ENCODE results near the gene PEPD.

DNA sequence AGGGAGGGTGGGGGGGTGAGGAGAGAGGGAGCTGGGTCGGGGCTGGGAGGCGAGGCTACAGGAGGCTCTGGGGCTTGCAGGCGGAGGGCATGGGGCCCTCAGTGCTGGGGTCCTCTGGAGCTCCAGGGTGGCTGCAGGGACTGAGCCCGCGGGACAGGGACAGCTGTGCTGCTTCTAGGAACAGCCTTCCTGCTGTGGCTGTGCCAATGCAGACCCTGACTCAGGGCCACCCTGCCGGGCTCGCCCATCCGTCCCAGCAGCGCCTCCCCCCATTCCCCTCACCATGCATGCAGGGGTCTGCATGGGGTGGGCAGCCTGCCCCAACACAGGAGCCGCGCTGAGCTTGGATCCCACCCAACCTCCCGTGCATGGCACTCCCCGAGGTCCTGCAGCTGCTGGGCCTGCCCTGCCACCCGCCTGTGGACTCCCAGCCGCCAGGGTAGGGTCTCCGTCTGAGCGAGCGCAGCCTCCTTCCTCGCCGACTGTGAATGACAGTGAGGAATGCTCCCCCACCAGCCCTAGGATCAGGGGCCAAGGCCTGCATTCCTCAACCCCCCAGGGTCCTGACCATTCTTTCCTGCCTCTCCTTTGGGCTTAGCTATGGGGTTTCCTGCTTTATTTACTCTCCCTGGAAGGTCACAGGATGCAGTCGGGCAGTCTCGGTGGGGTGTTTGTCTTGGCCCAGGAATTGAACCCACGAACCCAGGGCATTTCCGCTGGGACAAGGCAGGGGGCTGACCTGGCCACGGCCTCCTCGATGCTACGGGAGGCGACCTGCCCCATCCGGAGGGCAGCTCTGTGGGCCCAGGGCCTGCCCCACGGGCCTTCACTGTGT, 124.7 kb downstream of the PEPD start:
- TF ChIP-seq, protein P1, sequence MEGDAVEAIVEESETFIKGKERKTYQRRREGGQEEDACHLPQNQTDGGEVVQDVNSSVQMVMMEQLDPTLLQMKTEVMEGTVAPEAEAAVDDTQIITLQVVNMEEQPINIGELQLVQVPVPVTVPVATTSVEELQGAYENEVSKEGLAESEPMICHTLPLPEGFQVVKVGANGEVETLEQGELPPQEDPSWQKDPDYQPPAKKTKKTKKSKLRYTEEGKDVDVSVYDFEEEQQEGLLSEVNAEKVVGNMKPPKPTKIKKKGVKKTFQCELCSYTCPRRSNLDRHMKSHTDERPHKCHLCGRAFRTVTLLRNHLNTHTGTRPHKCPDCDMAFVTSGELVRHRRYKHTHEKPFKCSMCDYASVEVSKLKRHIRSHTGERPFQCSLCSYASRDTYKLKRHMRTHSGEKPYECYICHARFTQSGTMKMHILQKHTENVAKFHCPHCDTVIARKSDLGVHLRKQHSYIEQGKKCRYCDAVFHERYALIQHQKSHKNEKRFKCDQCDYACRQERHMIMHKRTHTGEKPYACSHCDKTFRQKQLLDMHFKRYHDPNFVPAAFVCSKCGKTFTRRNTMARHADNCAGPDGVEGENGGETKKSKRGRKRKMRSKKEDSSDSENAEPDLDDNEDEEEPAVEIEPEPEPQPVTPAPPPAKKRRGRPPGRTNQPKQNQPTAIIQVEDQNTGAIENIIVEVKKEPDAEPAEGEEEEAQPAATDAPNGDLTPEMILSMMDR (conservative IDR thresholded peaks at IDR 0.05; ENCODE audit: low read length): no peak
- TF ChIP-seq EZH2phosphoT487 (IDR thresholded peaks at IDR 0.05; ENCODE audit: borderline replicate concordance): no peak
